Neuronal stem cell (in vitro differentiated cells): ENCODE measurements around the gene TRIM54.

ENCODE experiments used
- DNase-seq: peaks from one replicate; pipeline ENCODE4 v3.0.0-alpha.2; 2013; ENCODE audit warnings: low spot score
- H2AFZ ChIP-seq: one replicate; pipeline ENCODE4 v1.6.1; 2013; ENCODE audit warnings: mild to moderate bottlenecking, low read length, inconsistent platforms
- H2AK5ac ChIP-seq: 2 replicates; pipeline ENCODE4 v1.6.1; 2013; ENCODE audit warnings: low read depth, mild to moderate bottlenecking, inconsistent platforms, low read length, moderate library complexity, mixed read lengths
- H2BK120ac ChIP-seq: 2 replicates; pipeline ENCODE4 v1.6.1; 2013; ENCODE audit warnings: low read depth, mild to moderate bottlenecking, inconsistent platforms, low read length, moderate library complexity, mixed read lengths
- H2BK12ac ChIP-seq: one replicate; pipeline ENCODE4 v1.6.1; 2013; ENCODE audit warnings: low read length, inconsistent platforms
- H2BK15ac ChIP-seq: 2 replicates; pipeline ENCODE4 v1.6.1; 2013; ENCODE audit warnings: mild to moderate bottlenecking, low read length, inconsistent platforms, mixed read lengths
- H2BK5ac ChIP-seq: one replicate; pipeline ENCODE4 v1.6.1; 2013; ENCODE audit warnings: inconsistent platforms, mild to moderate bottlenecking, low read length, moderate library complexity
- H3K14ac ChIP-seq: one replicate; pipeline ENCODE4 v1.6.1; 2013; ENCODE audit warnings: low read length, inconsistent platforms
- H3K18ac ChIP-seq: 2 replicates; pipeline ENCODE4 v1.6.1; 2013; ENCODE audit warnings: low read length, inconsistent platforms
- H3K23ac ChIP-seq: 2 replicates; pipeline ENCODE4 v1.6.1; 2013; ENCODE audit warnings: low read depth, mild to moderate bottlenecking, mixed read lengths, low read length, inconsistent platforms; ENCODE audit not compliant: poor library complexity
- H3K27ac ChIP-seq: replicated peaks from 3 replicates; pipeline ENCODE4 v1.5.1; 2013; ENCODE audit warnings: low read length, inconsistent platforms
- H3K27me3 ChIP-seq, 3 experiments: 2 replicates each; pipeline ENCODE4 v1.6.1; 2013; ENCODE audit warnings: low read length in 3 of 3, mild to moderate bottlenecking in 2 of 3, inconsistent platforms in 1 of 3, low read depth in 1 of 3, mixed read lengths in 1 of 3, moderate library complexity in 1 of 3; ENCODE audit not compliant: control insufficient read depth in 3 of 3, insufficient read depth in 3 of 3
- H3K36me3 ChIP-seq, 2 donors: replicated peaks in 1 of 2; 2 replicates each; pipeline ENCODE4 v1.6.1; 2013; ENCODE audit warnings: low read length in 2 of 2; ENCODE audit not compliant: control insufficient read depth in 2 of 2, insufficient read depth in 2 of 2
- H3K4ac ChIP-seq: 2 replicates; pipeline ENCODE4 v1.6.1; 2013; ENCODE audit warnings: inconsistent platforms, mild to moderate bottlenecking, low read length, moderate library complexity
- H3K4me1 ChIP-seq, 2 donors: 1 replicate in 1 of 2; 2 replicates in 1 of 2; pipeline ENCODE4 v1.6.1; 2013; ENCODE audit warnings: low read length in 2 of 2, low read depth in 1 of 2; ENCODE audit not compliant: control insufficient read depth in 2 of 2, insufficient read depth in 1 of 2
- H3K4me2 ChIP-seq: one replicate; pipeline ENCODE4 v1.6.1; 2013; ENCODE audit warnings: mild to moderate bottlenecking, low read length, inconsistent platforms; ENCODE audit not compliant: insufficient read depth, poor library complexity, severe bottlenecking
- H3K4me3 ChIP-seq, 2 donors: 2 replicates each; pipeline ENCODE4 v1.5.1; 2013; ENCODE audit warnings: low read length in 2 of 2, mild to moderate bottlenecking in 2 of 2, inconsistent platforms in 1 of 2, moderate library complexity in 1 of 2
- H3K79me1 ChIP-seq: one replicate; pipeline ENCODE4 v1.6.1; 2013; ENCODE audit warnings: low read depth, mild to moderate bottlenecking, inconsistent platforms, low read length, moderate library complexity
- H3K9ac ChIP-seq: one replicate; pipeline ENCODE4 v1.6.1; 2013; ENCODE audit warnings: mild to moderate bottlenecking, low read depth, low read length, inconsistent platforms; ENCODE audit not compliant: poor library complexity
- H3K9me3 ChIP-seq, 2 donors: replicated peaks in 1 of 2; 2 replicates each; pipeline versions ENCODE3 to v1.6.1; 2013; ENCODE audit warnings: low read length in 2 of 2, mild to moderate bottlenecking in 2 of 2, inconsistent platforms in 1 of 2, low read depth in 1 of 2, mixed read lengths in 1 of 2, moderate library complexity in 1 of 2; ENCODE audit not compliant: control insufficient read depth in 2 of 2, insufficient read depth in 1 of 2
- H4K8ac ChIP-seq: one replicate; pipeline ENCODE4 v1.6.1; 2013; ENCODE audit warnings: low read depth, mild to moderate bottlenecking, inconsistent platforms, low read length, moderate library complexity
- H4K91ac ChIP-seq: one replicate; pipeline ENCODE4 v1.6.1; 2013; ENCODE audit warnings: low read length, low read depth, mild to moderate bottlenecking, inconsistent platforms; ENCODE audit not compliant: poor library complexity
- WGBS, 2 donors: extraction: QIAGEN DNeasy Blood & Tissue Kit; methylation state at CpG; one replicate each; pipeline ENCODE4 v1.1.7; 2013; ENCODE audit warnings: missing lambda C conversion rate in 2 of 2, mixed read lengths in 1 of 2; ENCODE audit not compliant: insufficient read length in 2 of 2, insufficient replicate concordance in 1 of 2; ENCODE audit errors: extremely low coverage in 2 of 2; 5-methylcytosine and 5-hydroxymethylcytosine counted together

The TRIM54 gene

GRCh38 chr2:27304488-27305240, 22.4 kb downstream of the TRIM54 start:
- H4K8ac ChIP-seq = no peak overlapping the region
- H3K27ac ChIP-seq = no peak overlapping the region
- no CpG with 5 or more reads among the region's 13 CpGs for WGBS, 2 donors
- no peak overlapping the region for H3K4ac ChIP-seq
- H3K4me2 ChIP-seq = no peak overlapping the region
- H3K27me3 ChIP-seq = peaks cover 28 to 41% (median 28%) of the 10 kb centered on the region in 3 experiments
- H3K9me3 ChIP-seq = peaks cover 0 to 1% of the 10 kb centered on the region in 2 donors
- no peak overlapping the region for H2BK15ac ChIP-seq
- H2BK12ac ChIP-seq = no peak overlapping the region
- no peak overlapping the region for H2AK5ac ChIP-seq
- no peak overlapping the region for H2BK120ac ChIP-seq
- H4K91ac ChIP-seq = no peak overlapping the region
- peaks cover 1 to 9% of the 10 kb centered on the region in 2 donors for H3K36me3 ChIP-seq
- H3K14ac ChIP-seq = no peak overlapping the region
- H3K4me1 ChIP-seq = peaks cover 0 to 3% of the 10 kb centered on the region in 2 donors
- H3K18ac ChIP-seq = no peak overlapping the region
- DNase-seq = no peak
- H2BK5ac ChIP-seq = no peak overlapping the region
- H3K23ac ChIP-seq = no peak overlapping the region
- peaks cover 5% of the 10 kb centered on the region for H3K79me1 ChIP-seq
- H3K9ac ChIP-seq = no peak overlapping the region
- H2AFZ ChIP-seq = no peak overlapping the region
- peak overlapping the region in 1 of 2 donors; percentile 27 for H3K4me3 ChIP-seq

GRCh38 chr2:27305516-27305915, 23.3 kb downstream of the TRIM54 start:
- H2AFZ ChIP-seq = no peak overlapping the region
- peaks cover 27 to 41% (median 28%) of the 10 kb centered on the region in 3 experiments for H3K27me3 ChIP-seq
- no peak overlapping the region for H4K8ac ChIP-seq
- peaks cover 5% of the 10 kb centered on the region for H3K79me1 ChIP-seq
- no peak overlapping the region for H4K91ac ChIP-seq
- peaks cover 0 to 3% of the 10 kb centered on the region in 2 donors for H3K4me1 ChIP-seq
- no peak overlapping the region for H3K23ac ChIP-seq
- no CpG with 5 or more reads among the region's 16 CpGs for WGBS, 2 donors
- peaks cover 0 to 1% of the 10 kb centered on the region in 2 donors for H3K9me3 ChIP-seq
- H3K18ac ChIP-seq = no peak overlapping the region
- H3K9ac ChIP-seq = no peak overlapping the region
- no peak overlapping the region for H2BK15ac ChIP-seq
- H3K27ac ChIP-seq = no peak overlapping the region
- H3K4me3 ChIP-seq = peak overlapping the region in 1 of 2 donors; percentile 40
- H2AK5ac ChIP-seq = no peak overlapping the region
- no peak overlapping the region for H3K14ac ChIP-seq
- H2BK12ac ChIP-seq = no peak overlapping the region
- DNase-seq = no peak
- no peak overlapping the region for H3K4me2 ChIP-seq
- no peak overlapping the region for H2BK120ac ChIP-seq
- H3K4ac ChIP-seq = no peak overlapping the region
- no peak overlapping the region for H2BK5ac ChIP-seq
- H3K36me3 ChIP-seq = peaks cover 3 to 12% of the 10 kb centered on the region in 2 donors

- no peak for DNase-seq
- peaks cover 0 to 3% of the 10 kb centered on the region in 2 donors for H3K4me1 ChIP-seq
- H2BK5ac ChIP-seq = no peak overlapping the region
- no peak overlapping the region for H2BK120ac ChIP-seq
- H2AK5ac ChIP-seq = no peak overlapping the region
- no peak overlapping the region for H3K14ac ChIP-seq
- no peak overlapping the region for H3K27ac ChIP-seq
- H3K4ac ChIP-seq = no peak overlapping the region
- H2BK15ac ChIP-seq = no peak overlapping the region
- peaks cover 3 to 12% of the 10 kb centered on the region in 2 donors for H3K36me3 ChIP-seq
- H3K79me1 ChIP-seq = peaks cover 5% of the 10 kb centered on the region
- no peak overlapping the region for H3K4me2 ChIP-seq
- WGBS, 2 donors = no CpG with 5 or more reads among the region's 26 CpGs
- H3K9me3 ChIP-seq = peaks cover 0 to 1% of the 10 kb centered on the region in 2 donors
- H3K18ac ChIP-seq = no peak overlapping the region
- peaks cover 27 to 41% (median 28%) of the 10 kb centered on the region in 3 experiments for H3K27me3 ChIP-seq
- H2AFZ ChIP-seq = peak overlapping the region; percentile 23
- H3K4me3 ChIP-seq = no peak overlapping the region
- H3K23ac ChIP-seq = peak overlapping the region; percentile 80
- H4K8ac ChIP-seq = no peak overlapping the region
- no peak overlapping the region for H3K9ac ChIP-seq
- no peak overlapping the region for H4K91ac ChIP-seq
- H2BK12ac ChIP-seq = no peak overlapping the region
These were observed 23.9 kb downstream of the TRIM54 start for GRCh38 chr2:27306136-27306535.

GRCh38 chr2:27306573-27307286, 24.5 kb downstream of the TRIM54 start:
- Histone ChIP-seq H4K8ac (no peak overlapping the region), H3K18ac (peak overlapping the region; percentile 64), H3K4ac (no peak overlapping the region), H3K23ac (peak overlapping the region; percentile 80), H3K4me2 (peak overlapping the region; percentile 2), H3K79me1 (peaks cover 5% of the 10 kb centered on the region), H2BK5ac (no peak overlapping the region), H2BK120ac (no peak overlapping the region), H3K9me3 (peaks cover 0 to 1% of the 10 kb centered on the region in 2 donors), H2BK12ac (no peak overlapping the region), H3K4me1 (peaks cover 0 to 3% of the 10 kb centered on the region in 2 donors), H4K91ac (no peak overlapping the region), H2AFZ (peak overlapping the region; percentile 23), H2BK15ac (no peak overlapping the region), H3K9ac (no peak overlapping the region), H3K27ac (no peak overlapping the region), H3K36me3 (peaks cover 6 to 18% of the 10 kb centered on the region in 2 donors), H3K4me3 (no peak overlapping the region), H2AK5ac (peak overlapping the region; percentile 46), H3K27me3 (peaks cover 27 to 41% (median 28%) of the 10 kb centered on the region in 3 experiments), H3K14ac (no peak overlapping the region)
- WGBS, 2 donors = no CpG with 5 or more reads among the region's 51 CpGs
- DNase-seq = no peak
